Measurements from ENCODE around the gene RABEP1.

The RABEP1 gene

DNA sequence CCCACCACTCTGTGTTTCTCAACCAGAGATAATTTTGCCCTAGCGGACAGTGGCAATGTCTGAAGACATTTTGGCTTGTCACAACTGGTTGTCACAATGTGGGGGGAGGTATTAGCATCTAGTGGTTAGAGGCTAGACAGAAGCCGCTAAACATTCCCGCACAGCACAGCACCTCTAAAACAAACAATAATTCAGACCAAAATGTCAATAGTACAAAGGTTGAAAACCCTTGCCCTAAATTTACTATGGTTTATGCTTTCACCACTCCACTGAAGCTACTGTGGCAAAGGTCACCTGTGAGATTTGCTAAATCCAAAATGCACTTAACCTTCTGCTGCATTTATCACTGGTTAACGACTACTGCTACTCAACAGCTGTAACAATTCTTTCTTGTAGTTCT, 123.3 kb downstream of the RABEP1 start:
- TF ChIP-seq, protein P1, sequence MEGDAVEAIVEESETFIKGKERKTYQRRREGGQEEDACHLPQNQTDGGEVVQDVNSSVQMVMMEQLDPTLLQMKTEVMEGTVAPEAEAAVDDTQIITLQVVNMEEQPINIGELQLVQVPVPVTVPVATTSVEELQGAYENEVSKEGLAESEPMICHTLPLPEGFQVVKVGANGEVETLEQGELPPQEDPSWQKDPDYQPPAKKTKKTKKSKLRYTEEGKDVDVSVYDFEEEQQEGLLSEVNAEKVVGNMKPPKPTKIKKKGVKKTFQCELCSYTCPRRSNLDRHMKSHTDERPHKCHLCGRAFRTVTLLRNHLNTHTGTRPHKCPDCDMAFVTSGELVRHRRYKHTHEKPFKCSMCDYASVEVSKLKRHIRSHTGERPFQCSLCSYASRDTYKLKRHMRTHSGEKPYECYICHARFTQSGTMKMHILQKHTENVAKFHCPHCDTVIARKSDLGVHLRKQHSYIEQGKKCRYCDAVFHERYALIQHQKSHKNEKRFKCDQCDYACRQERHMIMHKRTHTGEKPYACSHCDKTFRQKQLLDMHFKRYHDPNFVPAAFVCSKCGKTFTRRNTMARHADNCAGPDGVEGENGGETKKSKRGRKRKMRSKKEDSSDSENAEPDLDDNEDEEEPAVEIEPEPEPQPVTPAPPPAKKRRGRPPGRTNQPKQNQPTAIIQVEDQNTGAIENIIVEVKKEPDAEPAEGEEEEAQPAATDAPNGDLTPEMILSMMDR (IDR thresholded peaks at IDR 0.05; ENCODE audit: insufficient read depth, low read depth, low read length, missing control alignments) = no peak
- DNase-seq (ENCODE audit: low read depth) = no peak
- no peak overlapping the region for H3K4me3 ChIP-seq (ENCODE audit: low read depth, low read length)

DNA sequence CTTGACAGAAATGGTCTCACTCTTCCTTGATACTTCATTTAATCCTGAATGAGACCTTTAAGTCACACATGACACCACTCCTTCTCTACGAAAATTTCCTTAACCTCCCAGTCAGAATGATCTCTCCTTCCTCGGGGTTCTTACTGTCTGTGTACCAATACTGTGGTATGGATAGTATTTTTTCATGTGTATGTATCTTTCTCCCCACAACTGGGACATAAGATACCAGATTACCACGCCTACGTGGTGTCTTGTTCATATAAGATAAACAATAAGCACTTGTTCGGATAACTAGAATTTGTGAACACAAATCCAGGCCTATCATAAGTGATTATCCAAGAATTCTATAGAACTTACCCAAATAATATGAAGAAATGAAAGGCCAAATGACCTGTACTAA, 126.1 kb downstream of the RABEP1 start:
- no peak for DNase-seq (ENCODE audit: low read depth)
- no peak overlapping the region for H3K4me3 ChIP-seq (ENCODE audit: low read depth, low read length)
- TF ChIP-seq, protein P1 (IDR thresholded peaks at IDR 0.05; ENCODE audit: insufficient read depth, low read depth, low read length, missing control alignments) = no peak

DNA sequence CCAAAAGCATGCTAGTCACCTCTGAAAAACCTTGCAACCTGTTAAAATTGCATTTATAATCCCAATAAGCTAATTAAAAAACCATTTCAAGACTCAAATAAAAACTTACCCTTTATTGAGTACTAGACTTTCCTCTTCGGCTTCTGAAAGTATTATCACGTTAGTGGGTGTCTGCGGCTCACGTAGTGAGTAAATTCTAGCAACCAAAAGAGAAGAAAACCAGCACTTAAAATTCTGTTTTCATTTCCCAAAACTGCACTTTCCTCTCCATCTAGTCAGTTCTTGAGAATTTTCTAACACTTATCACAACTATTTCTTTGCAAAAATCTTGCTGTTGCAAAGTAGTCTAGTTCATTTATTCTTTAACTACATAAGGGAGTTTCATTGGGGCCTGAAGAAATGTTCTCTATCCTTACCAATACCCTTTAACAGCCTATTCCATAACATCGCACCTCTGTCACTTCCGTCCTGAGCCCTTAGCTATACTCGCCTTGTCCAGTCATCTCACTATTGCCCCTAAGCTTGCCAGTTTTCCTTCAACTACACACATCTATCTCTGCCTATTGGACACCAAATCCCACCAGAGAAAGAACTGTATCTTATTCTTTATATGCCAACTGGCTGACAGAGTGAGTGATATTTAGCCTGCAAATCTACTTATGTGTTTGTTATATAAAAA, 128.6 kb downstream of the RABEP1 start:
- no peak overlapping the region for H3K4me3 ChIP-seq (ENCODE audit: low read depth, low read length)
- TF ChIP-seq, protein P1 (IDR thresholded peaks at IDR 0.05; ENCODE audit: insufficient read depth, low read depth, low read length, missing control alignments) = no peak
- no peak for DNase-seq (ENCODE audit: low read depth)

DNA sequence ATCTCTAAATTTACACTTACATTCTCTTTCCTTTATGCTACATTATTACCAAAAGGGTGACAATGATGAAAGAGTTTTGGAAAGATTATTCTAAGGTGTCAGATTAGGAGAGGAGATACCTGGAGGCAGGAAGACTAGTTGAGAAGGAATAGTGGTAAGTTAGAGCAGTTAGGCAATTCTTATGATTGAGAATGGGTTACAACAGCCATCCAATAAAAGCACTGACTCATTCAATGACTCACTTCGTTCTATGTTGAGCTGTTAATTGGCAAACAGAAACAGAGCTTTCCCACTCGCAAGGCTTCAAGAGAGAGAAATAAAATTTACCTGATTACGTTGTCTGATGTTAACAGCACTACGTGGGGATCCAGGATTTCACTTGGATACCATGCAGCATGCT, 131.6 kb downstream of the RABEP1 start:
- DNase-seq (ENCODE audit: low read depth) = no peak
- TF ChIP-seq, protein P1 (IDR thresholded peaks at IDR 0.05; ENCODE audit: insufficient read depth, low read depth, low read length, missing control alignments) = no peak
- no peak overlapping the region for H3K4me3 ChIP-seq (ENCODE audit: low read depth, low read length)

DNA sequence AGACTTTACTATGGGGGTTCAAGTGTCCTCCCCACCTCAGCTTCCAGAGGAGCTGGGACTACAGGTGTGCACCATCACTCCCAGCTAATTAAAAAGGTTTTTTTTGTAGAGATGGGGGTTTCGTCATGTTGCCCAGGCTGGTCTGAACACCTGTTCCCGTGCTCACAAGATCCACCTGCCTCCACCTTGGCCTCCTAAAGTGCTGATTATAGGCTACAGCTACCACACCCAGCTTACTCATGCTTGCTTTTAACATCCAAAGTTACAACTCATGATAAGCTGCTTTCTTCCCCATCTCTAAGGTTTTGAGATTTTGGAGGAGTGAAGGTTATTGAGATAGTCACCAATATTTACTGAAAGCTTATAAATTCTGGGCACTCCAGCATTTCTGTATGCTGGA, 134.8 kb downstream of the RABEP1 start:
- DNase-seq (ENCODE audit: low read depth) = no peak
- H3K4me3 ChIP-seq (ENCODE audit: low read depth, low read length) = no peak overlapping the region
- TF ChIP-seq, protein P1 (IDR thresholded peaks at IDR 0.05; ENCODE audit: insufficient read depth, low read depth, low read length, missing control alignments) = no peak

GRCh38 chr17:5418858-5419355, 136.8 kb downstream of the RABEP1 start:
- peak overlapping the region; percentile 91 for H3K4me3 ChIP-seq (ENCODE audit: low read depth, low read length)
- TF ChIP-seq, protein P1 (IDR thresholded peaks at IDR 0.05; ENCODE audit: insufficient read depth, low read depth, low read length, missing control alignments) = no peak
- peak; percentile 93 for DNase-seq (ENCODE audit: low read depth)

Measured in GM12865 (cell line).